Bronchial epithelial cell (primary cell): Measurements from ENCODE around the gene TOLLIP. TPM values are rescaled to one million over a fixed set of nuclear protein-coding genes. Genes with fewer than 3 reads are reported as not detected.
A peak's percentile ranks its signal among the peaks of the same experiment; 100 is the strongest.
"Not testable (repeated sequence)": the region's sequence is repeated elsewhere in the genome, so short reads cannot be mapped to it uniquely, and the experiment has no call there.

Experiments
- DNase-seq: peaks from one replicate; pipeline ENCODE4 v3.0.0-alpha.2; 2010; ENCODE audit warnings: low read depth
- FAIRE-seq: peaks from 2 replicates; lab custom pipeline; 2011; peaks lifted over from hg19 to GRCh38; lab: Jason Lieb, UNC
- H3K27me3 ChIP-seq: 2 replicates; pipeline ENCODE4 v1.5.1; 2011; ENCODE audit warnings: low read length; ENCODE audit not compliant: control insufficient read depth, insufficient read depth
- H3K36me3 ChIP-seq: 2 replicates; pipeline ENCODE4 v1.5.1; 2011; ENCODE audit warnings: low read length; ENCODE audit not compliant: control insufficient read depth, insufficient read depth
- H3K4me3 ChIP-seq: 2 replicates; pipeline ENCODE4 v1.5.1; 2011; ENCODE audit warnings: mild to moderate bottlenecking, low read depth, low read length, control low read depth
- CTCF ChIP-seq: IDR thresholded peaks from 2 replicates; pipeline ENCODE4 v1.5.1; 2011; ENCODE audit warnings: mild to moderate bottlenecking, moderate library complexity, low read length, control low read depth, inconsistent platforms; ENCODE audit not compliant: insufficient read depth, severe bottlenecking
- total RNA-seq: library from RNA; depleted of rRNA; stranded (reverse); fragments of >200 nt; gene quantifications from 2 replicates; pipeline ENCODE4 v1.2.1, GENCODE V29; 2014

The TOLLIP gene
- total RNA-seq, 1 donor from 2014 or later: 43.4 TPM

GRCh38 chr11:1252371-1253102, 56.9 kb downstream of the TOLLIP start:
- Histone ChIP-seq H3K4me3 (no peak overlapping the region), H3K27me3 (no peaks in the 10 kb centered on the region), H3K36me3 (no peaks in the 10 kb centered on the region)
- FAIRE-seq (peak; percentile 43), DNase-seq (no peak)
- TF ChIP-seq CTCF: no peak

- DNase-seq: no peak
- H3K36me3 ChIP-seq: no peaks in the 10 kb centered on the region
- no peak overlapping the region for H3K4me3 ChIP-seq
- no peaks in the 10 kb centered on the region for H3K27me3 ChIP-seq
- no peak for TF ChIP-seq CTCF
- no peak for FAIRE-seq
Observed at GRCh38 chr11:1251236-1251770, 58.1 kb downstream of the TOLLIP start.

- not testable (repeated sequence) for DNase-seq, H3K36me3 ChIP-seq, FAIRE-seq, H3K4me3 ChIP-seq, H3K27me3 ChIP-seq
Observed at GRCh38 chr11:1250411-1250810, 59.0 kb downstream of the TOLLIP start.

GRCh38 chr11:1248951-1249350, 60.5 kb downstream of the TOLLIP start:
- H3K36me3 ChIP-seq, DNase-seq, FAIRE-seq, H3K4me3 ChIP-seq, H3K27me3 ChIP-seq: not testable (repeated sequence)

GRCh38 chr11:1247026-1247425, 62.4 kb downstream of the TOLLIP start:
- not testable (repeated sequence) for H3K36me3 ChIP-seq, DNase-seq, H3K4me3 ChIP-seq, FAIRE-seq, H3K27me3 ChIP-seq

GRCh38 chr11:1246301-1246700, 63.1 kb downstream of the TOLLIP start:
- not testable (repeated sequence) for H3K4me3 ChIP-seq, H3K27me3 ChIP-seq, H3K36me3 ChIP-seq, DNase-seq
- FAIRE-seq: peak; percentile 84

- DNase-seq, H3K4me3 ChIP-seq, H3K36me3 ChIP-seq, FAIRE-seq, H3K27me3 ChIP-seq: not testable (repeated sequence)
Observed at GRCh38 chr11:1245717-1246116, 63.7 kb downstream of the TOLLIP start.

GRCh38 chr11:1244557-1244956, 64.9 kb downstream of the TOLLIP start:
- DNase-seq, H3K27me3 ChIP-seq, FAIRE-seq, H3K4me3 ChIP-seq, H3K36me3 ChIP-seq: not testable (repeated sequence)

GRCh38 chr11:1243521-1243920, 65.9 kb downstream of the TOLLIP start:
- not testable (repeated sequence) for FAIRE-seq, H3K27me3 ChIP-seq, H3K36me3 ChIP-seq, H3K4me3 ChIP-seq, DNase-seq

- not testable (repeated sequence) for FAIRE-seq, H3K4me3 ChIP-seq, H3K27me3 ChIP-seq, H3K36me3 ChIP-seq, DNase-seq
Observed at GRCh38 chr11:1242751-1243150, 66.7 kb downstream of the TOLLIP start.
